Lung (tissue), 12 donors: ENCODE data around the gene TMEM247. TPM values are rescaled to one million over a fixed set of nuclear protein-coding genes. Genes with fewer than 3 reads are reported as not detected.

Source experiments
- ATAC-seq: fragments of 200-7000 bp; cut with Tn5 transposase; one replicate; pipeline ENCODE4 v1.9.1; 2020; ENCODE audit warnings: moderate number of reproducible peaks; ENCODE audit not compliant: insufficient read depth, low FRiP score
- DNase-seq, 3 donors: peaks; one replicate each; pipeline ENCODE4 v3.0.0-alpha.2; 2013 to 2017
- H3K27ac ChIP-seq, 2 donors: one replicate each; pipeline ENCODE4 v1.5.1; 2013; ENCODE audit warnings: mild to moderate bottlenecking in 2 of 2, moderate library complexity in 2 of 2, control low read depth in 1 of 2, inconsistent platforms in 1 of 2, low read depth in 1 of 2, low read length in 1 of 2
- H3K27me3 ChIP-seq, 3 donors: one replicate each; pipeline ENCODE4 v1.5.1; 2013; ENCODE audit warnings: low read length in 2 of 3; ENCODE audit not compliant: control insufficient read depth in 3 of 3, insufficient read depth in 3 of 3
- H3K36me3 ChIP-seq, 4 donors: one replicate each; pipeline ENCODE4 v1.5.1; 2013; ENCODE audit warnings: low read length in 4 of 4, mild to moderate bottlenecking in 1 of 4, moderate library complexity in 1 of 4; ENCODE audit not compliant: control insufficient read depth in 4 of 4, insufficient read depth in 4 of 4
- H3K4me1 ChIP-seq, 5 donors: one replicate each; pipeline ENCODE4 v1.5.1; 2013; ENCODE audit warnings: low read length in 5 of 5, mild to moderate bottlenecking in 2 of 5, moderate library complexity in 1 of 5; ENCODE audit not compliant: control insufficient read depth in 5 of 5, insufficient read depth in 5 of 5
- H3K4me3 ChIP-seq: one replicate; pipeline ENCODE4 v1.5.1; 2013; ENCODE audit warnings: mild to moderate bottlenecking, control low read depth, moderate library complexity
- H3K9ac ChIP-seq, 2 donors: one replicate each; pipeline ENCODE4 v1.5.1; 2013; ENCODE audit warnings: low read length in 2 of 2, control low read depth in 1 of 2; ENCODE audit not compliant: insufficient read depth in 1 of 2
- H3K9me3 ChIP-seq, 4 donors: one replicate each; pipeline ENCODE4 v1.5.1; 2013; ENCODE audit warnings: low read length in 3 of 4, mild to moderate bottlenecking in 1 of 4, moderate library complexity in 1 of 4; ENCODE audit not compliant: control insufficient read depth in 4 of 4, insufficient read depth in 3 of 4
- CTCF ChIP-seq: IDR thresholded peaks from 2 replicates; pipeline ENCODE4 v1.5.1; 2012; ENCODE audit warnings: mild to moderate bottlenecking; ENCODE audit errors: control extremely low read depth, extremely low read depth
- WGBS, 2 donors: extraction: QIAGEN DNeasy Blood & Tissue Kit; methylation state at CpG; one replicate each; pipeline ENCODE4 v1.1.7; 2013; 5-methylcytosine and 5-hydroxymethylcytosine counted together
- polyA plus RNA-seq, 2 donors: library from polyadenylated mRNA; stranded (reverse); fragments of 200-250 nt; gene quantifications; one replicate each; pipeline ENCODE4 v1.2.1, GENCODE V29; 2013
- total RNA-seq, 2 donors: library from RNA; depleted of rRNA in 1 of 2; stranded (reverse); fragments of >200 nt in 1 of 2; gene quantifications; one replicate each; pipeline ENCODE4 v1.2.1, GENCODE V29; 2014 to 2021
- donor health status: control.
- donor health status: control.
- donor health status: Bipolar disorder and iron deficiency.
- donor health status: healthy.
- donor health status: DM: yes; HTN: yes; CAD: no.

The TMEM247 gene
- total and polyA plus RNA-seq, 4 donors: not detected

- peaks cover 0 to 6% (median 0%) of the 10 kb centered on the region in 5 donors for H3K4me1 ChIP-seq
- TF ChIP-seq CTCF: no peak
- H3K9me3 ChIP-seq: peaks cover 0 to 2% (median 0%) of the 10 kb centered on the region in 4 donors
- no peak overlapping the region for H3K27ac ChIP-seq
- 93 to 97% methylated on average over 6 of the region's 6 CpGs for WGBS, 2 donors
- H3K36me3 ChIP-seq: no peaks in the 10 kb centered on the region
- DNase-seq (no peak), ATAC-seq (no peak)
- no peak overlapping the region for H3K9ac ChIP-seq
- no peaks in the 10 kb centered on the region for H3K27me3 ChIP-seq
- H3K4me3 ChIP-seq: no peak overlapping the region
Observed at GRCh38 chr2:46448111-46448510, 31.3 kb upstream of the TMEM247 start.

GRCh38 chr2:46448641-46449040 is 30.7 kb upstream of the TMEM247 start:
- Histone ChIP-seq H3K4me3 (no peak overlapping the region), H3K36me3 (no peaks in the 10 kb centered on the region), H3K4me1 (peaks cover 0 to 6% (median 0%) of the 10 kb centered on the region in 5 donors), H3K9me3 (peaks cover 0 to 2% (median 0%) of the 10 kb centered on the region in 4 donors), H3K27ac (no peak overlapping the region), H3K27me3 (no peaks in the 10 kb centered on the region), H3K9ac (no peak overlapping the region)
- no peak for TF ChIP-seq CTCF
- DNase-seq: no peak
- ATAC-seq: no peak

- no peak for DNase-seq
Observed at GRCh38 chr2:46449700-46450099, 29.7 kb upstream of the TMEM247 start.

More at GRCh38 chr2:46449700-46450099, 29.7 kb upstream of the TMEM247 start:
- Histone ChIP-seq H3K4me1 (peaks cover 0 to 5% (median 0%) of the 10 kb centered on the region in 5 donors), H3K27ac (no peak overlapping the region), H3K36me3 (no peaks in the 10 kb centered on the region), H3K9me3 (peaks cover 0 to 2% (median 0%) of the 10 kb centered on the region in 4 donors), H3K4me3 (no peak overlapping the region), H3K27me3 (no peaks in the 10 kb centered on the region), H3K9ac (no peak overlapping the region)
- no peak for TF ChIP-seq CTCF
- ATAC-seq: no peak
